PFSK-1 (cell line): ENCODE data around the gene PIM3.

ENCODE experiments used
- REST ChIP-seq, 2 experiments: IDR thresholded peaks; 2 replicates each; pipeline versions ENCODE4 v1.6.1 to v1.8.0; 2011 to 2012; ENCODE audit warnings: low read depth in 2 of 2, low read length in 2 of 2, control low read depth in 1 of 2, inconsistent platforms in 1 of 2, mild to moderate bottlenecking in 1 of 2, moderate library complexity in 1 of 2; ENCODE audit not compliant: insufficient read depth in 1 of 2
- TAF1 ChIP-seq: IDR thresholded peaks from 2 replicates; pipeline ENCODE4 v1.6.1; 2012; ENCODE audit warnings: low read length, control low read depth, borderline replicate concordance; ENCODE audit not compliant: insufficient read depth

- TF ChIP-seq TAF1: no peak
- no peak for TF ChIP-seq REST (IDR thresholded peaks at IDR 0.05; ENCODE audit: insufficient read depth in 1 of 2, low read depth in 2 of 2, low read length in 2 of 2)
Measured at GRCh38 chr22:50012211-50013181, 51.9 kb downstream of the PIM3 start, which contains the start of gene IL17REL.
